ENCODE results near the gene MRPS18A. TPM values are rescaled to one million over a fixed set of nuclear protein-coding genes. Genes with fewer than 3 reads are reported as not detected.

Gene MRPS18A
- 54.1 and 66.0 TPM in 2 replicates for total RNA-seq (2014; rRNA removed; shearing (Covaris generic))
- 39.3 and 42.8 TPM in 2 replicates for polyA plus RNA-seq (2014; cell fraction: nucleus; rRNA removed)

DNA sequence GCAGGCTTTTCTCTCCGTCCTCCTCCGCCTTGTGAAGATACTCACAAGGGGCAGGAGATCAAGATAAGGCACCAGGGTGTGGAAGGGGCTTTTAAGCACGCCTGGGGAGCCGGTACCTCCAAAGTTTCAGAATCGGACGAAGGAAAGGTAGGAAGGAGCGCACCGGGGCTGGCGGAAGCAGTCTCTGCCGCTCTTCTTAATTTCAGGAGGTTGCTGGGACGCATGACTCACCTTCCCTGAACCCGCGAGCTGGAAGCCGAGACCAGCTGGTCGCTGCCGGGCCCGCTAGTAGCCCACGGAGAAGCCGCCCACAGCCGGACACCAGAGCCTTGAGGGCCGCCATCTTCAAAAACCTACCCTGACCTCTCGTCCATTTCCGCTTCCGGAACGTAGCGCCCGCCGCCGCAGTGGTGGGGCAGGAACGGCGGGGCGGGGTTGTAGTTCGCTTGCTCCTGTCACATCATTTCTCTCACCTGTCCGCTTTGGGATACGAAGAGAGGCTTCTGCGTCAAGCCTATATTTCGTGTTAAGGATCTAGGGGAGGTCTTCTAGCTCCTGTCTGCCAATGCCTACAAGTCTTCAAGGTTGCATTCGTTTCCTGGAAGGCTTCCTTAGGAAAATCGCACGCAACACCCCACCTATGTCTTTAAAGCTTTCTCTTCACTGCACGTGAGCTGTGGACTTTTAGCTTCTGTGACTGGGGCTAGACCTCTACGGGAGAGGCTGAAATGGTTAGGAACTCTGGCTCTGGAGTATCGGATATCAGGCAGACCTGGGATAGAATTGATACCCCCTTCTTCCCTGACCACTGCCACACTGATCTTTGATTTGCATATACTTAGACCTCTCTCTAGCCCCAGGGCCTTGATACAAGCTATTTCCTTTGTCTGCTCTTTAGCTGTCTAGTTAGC is at the start of gene MRPS18A:
TSS of gene MRPS18A (minus strand) at position 355 of the 911 bp plus-strand sequence. CDS start at position 343, 12 bp downstream.
- peak; percentile 42 for DNase-seq (ENCODE audit: extremely low read depth, low read depth)

DNA sequence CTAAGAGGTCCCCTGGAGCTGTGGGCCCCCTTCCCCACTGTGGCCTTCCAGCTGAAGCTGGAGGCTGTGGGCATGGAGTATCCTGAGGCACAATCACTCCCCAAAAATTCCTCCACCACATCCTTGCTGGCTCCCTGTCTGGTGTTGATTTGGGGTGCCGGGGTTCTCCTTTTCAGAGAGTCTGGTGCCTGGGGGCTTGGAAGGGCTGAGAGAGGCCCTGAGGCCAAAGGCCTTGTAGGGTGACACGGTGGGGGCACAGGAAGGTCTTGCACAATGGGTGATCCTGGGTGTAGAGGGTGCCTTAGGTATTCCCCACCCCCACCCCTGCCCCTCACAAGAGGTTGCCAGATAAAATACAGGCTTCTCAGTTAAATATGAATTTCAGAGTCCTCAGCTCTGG is 49.3 kb upstream of the MRPS18A start:
- DNase-seq (ENCODE audit: extremely low read depth, low read depth): no peak

DNA sequence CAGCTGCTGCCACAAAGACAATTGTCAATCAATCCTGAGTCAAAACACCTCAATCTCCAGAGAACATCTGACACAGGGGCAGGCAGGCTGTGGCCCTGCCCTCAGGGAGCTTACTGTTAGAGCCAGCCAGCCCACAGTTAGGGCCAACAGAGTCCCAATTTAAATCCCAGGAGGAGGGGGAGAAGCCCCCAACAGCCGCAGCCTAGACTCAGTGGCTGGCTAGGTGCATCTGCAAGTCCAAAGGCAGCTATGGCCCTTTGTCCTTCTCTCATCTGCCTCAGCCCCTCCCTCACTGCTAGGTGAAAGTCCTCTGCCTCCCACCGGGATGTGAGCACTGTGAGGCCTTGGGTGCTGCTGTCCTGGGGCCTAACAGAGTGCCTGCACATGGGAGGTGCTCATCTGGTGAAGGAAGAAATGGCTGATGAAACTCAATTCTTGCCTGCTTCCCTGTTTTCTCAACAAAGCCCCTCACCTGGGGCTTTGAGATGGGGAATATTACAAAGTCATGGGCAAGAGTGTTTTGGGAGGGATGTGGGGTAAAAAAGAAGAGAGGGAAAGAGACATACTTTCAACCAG is 48.7 kb upstream of the MRPS18A start:
- DNase-seq (ENCODE audit: extremely low read depth, low read depth): no peak

DNA sequence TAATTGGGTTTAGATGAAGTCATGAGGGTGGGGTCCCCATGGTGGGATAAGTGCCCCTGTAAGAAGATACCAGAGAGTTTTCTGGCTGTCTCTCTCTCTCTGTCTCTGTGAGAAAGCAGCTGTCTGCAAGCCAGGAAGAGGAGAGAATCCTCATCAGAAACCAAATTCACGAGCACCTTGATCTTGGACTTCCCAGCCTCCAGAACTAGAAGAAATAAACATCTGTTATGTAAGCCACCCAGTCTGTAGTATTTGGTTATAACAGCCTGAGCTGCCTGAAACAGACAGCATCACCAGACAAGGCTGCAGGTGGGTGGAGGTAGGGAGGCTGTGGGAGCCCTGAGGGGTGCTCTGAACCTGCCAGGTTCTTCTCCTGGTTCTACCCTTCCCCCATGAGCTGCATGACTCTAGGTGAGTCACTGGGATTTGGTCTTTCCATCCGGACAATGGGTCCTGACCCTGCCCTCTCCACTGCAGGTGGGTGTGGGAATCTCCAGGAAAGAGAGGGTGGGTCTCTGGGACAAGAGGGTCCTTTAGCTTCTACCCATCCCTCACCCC is 48.1 kb upstream of the MRPS18A start:
- no peak for DNase-seq (ENCODE audit: extremely low read depth, low read depth)

DNA sequence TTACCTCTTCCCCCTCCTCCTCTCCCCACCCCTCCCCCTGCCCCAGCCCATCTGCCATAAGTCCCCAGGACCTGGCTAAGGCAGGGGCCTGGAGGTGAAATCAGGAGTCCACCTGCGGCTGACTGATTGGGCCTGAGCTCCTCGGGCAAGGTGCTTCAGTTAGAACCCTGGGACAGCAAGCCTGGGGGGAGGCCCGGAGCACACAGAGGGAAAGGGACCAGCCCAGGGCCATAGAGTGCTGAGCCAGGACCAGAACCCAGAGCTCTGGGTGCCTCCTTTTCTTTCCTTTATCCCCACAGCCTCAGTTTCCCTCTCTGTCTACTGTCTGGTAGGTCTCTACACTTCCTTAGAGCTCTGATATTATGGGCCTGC is 46.7 kb upstream of the MRPS18A start:
- DNase-seq (ENCODE audit: extremely low read depth, low read depth): no peak

DNA sequence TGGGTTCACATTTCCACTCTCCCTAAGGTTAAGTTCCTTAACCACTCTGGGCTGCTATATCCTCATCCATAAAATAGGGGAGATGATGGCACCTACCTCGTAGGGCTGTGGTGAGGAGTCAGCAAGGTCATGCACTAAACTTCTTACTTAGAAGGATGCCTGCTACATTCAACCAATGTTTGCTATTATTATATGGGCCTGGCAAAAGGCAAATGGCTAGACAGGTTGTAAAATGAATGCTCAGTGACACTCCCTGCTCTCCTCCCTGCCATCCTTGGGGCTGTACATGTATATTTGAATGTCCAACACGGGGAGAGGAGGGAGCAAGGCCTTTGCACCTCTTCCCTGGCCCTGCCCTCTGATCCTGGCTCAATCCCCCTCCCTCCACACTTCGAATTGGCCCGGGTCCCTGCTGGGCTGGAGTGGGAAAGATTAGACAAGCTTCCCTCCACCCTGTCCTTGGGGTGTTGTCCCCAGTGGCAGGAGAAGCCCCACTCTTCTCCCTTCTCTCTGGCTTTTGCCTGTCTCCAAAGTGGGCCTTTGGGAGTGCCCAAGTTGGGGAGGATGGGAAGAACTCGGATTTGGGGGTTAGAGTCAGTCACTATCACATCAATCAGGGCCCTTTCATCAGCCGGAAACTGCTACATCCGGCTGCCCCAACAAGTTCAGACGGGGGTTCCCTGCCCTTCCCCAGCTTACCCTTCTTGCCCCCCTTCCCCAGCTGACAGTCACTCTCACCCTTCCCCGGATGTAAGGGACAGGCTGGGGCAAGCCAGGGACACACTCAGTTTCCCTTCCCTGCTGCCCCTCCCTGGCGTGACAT is 46.1 kb upstream of the MRPS18A start:
- DNase-seq (ENCODE audit: extremely low read depth, low read depth): no peak

DNA sequence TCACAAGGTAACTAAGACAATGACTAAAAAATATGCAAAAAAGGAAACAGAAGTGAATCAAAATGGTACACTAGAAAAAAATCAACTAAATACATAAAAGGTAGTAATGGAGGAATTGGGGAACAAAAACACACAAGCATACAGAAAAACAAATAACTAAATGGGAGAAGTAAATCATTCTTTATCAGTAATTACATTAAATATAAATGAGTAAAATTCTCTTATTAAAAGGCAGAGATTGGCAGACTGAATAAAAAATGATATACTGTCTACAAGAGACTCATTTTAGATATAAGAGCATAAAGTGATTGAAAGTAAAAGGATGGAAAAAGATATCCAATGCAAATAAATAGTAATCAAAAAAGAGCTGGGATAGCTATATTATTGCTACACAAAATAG is 43.0 kb upstream of the MRPS18A start:
- no peak for DNase-seq (ENCODE audit: extremely low read depth, low read depth)

DNA sequence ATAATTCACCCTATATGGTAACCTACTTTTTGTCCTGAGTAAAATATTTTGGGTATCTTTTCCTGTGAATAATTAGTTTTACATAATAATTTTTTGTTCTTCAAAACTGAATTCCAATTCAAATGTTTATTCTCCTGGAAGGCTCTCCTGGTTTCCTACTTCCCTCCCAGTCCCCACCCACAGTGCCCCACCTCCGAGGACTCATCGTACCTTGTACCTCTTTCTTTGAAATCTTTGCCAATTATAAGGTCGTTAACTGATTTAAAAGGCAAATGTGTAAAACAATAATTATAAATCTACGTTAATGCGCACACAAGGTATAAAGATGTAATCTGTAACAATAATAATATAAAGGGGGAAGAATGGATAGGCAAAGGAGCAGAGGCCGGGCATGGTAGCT is 41.9 kb upstream of the MRPS18A start:
- DNase-seq (ENCODE audit: extremely low read depth, low read depth): no peak

DNA sequence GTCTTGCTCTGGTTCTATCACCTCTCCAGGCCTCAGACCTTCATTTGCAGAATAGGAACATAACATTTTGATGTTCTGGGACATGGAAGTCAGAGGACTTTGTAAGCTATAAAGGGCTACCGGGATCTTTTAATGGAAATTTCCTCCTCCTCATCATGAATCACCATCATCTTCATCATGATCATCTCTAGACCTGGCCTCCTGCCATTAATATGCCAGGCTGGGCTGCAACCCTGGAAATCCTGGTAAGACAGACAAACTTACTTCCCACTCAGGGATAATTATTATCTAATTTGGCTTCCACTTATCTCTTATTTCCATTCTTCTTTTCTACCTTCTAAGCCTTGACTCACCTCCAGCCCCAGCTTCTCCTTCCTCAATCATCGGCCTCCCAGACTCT is 41.0 kb upstream of the MRPS18A start:
- DNase-seq (ENCODE audit: extremely low read depth, low read depth): no peak

DNA sequence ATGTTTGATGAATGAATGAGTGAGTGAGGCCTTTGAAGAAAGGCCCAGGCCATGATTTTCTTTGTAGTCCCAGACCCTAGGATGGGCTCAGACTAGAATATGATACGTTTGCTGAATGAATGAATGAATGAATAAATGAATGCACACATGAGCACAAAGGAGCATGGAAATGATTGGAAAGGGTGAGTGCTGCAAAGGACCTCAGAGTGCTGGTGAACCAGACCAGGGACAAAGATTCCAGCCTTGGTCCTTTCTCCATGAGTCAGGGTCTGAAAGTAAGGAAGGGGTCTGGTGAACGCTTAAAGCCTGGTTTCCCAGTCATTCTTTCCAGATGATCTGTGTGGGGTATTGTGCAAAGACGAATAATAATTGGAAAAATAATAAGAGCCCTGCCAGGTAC is 40.0 kb upstream of the MRPS18A start:
- no peak for DNase-seq (ENCODE audit: extremely low read depth, low read depth)

DNA sequence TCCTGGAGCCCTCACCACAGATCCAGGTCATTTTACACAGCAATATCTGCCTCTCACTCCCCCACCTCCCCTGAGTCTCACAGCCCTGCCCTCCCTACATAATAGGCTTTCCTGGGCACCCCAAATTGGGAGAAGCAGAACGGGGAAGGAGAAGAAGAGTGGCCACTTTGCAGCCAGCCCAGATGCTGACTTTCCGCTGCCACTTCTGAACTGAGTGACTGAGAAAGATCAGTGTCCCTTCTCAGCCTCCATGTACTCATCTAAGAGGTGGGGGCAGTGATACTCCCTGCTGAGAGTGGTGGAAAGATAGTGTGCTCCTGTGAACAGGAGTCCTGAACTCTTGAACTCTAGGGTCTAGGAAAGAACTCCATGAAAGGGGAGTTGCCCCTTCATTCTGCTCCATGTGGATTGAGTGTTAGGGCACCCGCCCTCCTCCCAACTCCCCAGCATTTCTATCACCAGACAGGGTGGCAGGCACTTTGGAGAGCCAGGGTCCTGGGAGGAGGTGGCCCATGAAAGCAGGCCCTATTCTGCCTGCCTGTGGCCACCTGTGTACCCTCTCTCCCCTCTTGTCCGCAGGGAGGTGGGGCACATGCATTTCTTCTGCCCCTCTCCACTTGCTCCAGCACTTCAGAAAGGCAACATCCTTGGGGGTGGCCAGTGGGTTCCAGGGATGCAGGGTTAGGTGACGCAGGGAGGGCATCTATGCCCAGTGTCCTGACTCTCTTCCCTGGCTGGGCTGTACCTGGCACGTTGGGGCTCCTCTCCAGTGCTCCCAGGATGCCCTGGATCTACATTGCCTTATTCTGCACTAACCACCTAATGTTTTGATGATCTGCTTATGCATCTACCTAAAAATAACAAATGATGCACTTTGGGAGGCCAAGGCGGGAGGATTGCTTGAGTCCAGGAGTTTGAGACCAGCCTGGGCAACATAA is 38.3 kb upstream of the MRPS18A start:
- DNase-seq (ENCODE audit: extremely low read depth, low read depth): no peak

DNA sequence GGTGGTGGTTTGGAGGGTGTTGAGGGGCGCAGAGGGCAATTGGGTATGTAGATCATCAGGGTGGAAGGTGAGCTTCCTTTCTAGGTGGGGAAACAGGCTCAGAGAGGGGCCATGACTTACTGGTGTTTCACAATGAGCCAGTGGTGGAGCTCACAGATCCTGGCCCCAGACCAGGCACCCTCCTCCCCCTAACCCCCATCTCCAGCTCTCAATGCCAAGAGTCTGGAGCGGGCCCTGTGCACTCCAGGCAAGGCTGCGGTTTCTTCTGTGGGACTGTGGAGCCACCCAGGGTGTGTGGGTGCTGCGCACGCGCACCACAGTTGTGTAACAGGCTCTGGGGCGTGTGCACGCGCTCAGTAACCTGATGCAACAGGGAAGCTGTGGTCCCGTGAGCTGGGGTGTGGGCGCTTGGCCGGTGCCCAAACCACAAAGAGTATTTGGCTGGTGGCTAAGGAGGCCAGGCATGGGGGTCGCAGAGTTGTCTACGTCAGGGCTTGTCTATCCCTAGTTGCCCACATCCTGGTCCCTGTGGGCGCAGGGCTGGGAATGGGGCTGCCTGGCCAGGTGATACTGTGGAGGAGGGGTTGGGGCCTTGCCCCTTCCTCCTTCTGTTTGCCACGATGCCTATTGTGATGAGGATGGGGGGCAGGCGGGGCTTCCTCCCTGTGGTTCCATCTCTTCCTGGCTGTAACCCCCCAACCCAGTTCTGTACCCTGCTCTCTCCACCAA is 37.5 kb upstream of the MRPS18A start:
- peak; percentile 51 for DNase-seq (ENCODE audit: extremely low read depth, low read depth)

DNA sequence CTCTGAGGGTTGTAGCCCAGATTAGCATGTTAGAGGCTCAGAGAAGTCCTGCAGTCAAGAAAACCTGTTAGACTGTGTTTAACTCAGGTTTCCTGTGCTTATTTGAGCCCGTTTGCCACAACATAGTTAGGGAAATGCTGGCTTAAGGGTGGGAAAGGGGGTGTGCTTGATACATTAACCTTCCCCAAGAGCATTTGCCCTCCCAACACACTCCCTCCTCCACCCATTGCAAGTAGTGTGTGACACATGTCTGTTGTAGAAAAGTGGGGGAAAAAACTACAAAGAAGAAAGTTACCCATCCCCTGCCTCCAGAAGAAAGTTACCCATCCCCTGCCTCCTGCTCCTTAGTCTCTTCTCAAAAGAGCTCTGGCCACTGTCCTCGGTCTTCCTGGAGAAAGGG is 36.8 kb upstream of the MRPS18A start:
- DNase-seq (ENCODE audit: extremely low read depth, low read depth): no peak

DNA sequence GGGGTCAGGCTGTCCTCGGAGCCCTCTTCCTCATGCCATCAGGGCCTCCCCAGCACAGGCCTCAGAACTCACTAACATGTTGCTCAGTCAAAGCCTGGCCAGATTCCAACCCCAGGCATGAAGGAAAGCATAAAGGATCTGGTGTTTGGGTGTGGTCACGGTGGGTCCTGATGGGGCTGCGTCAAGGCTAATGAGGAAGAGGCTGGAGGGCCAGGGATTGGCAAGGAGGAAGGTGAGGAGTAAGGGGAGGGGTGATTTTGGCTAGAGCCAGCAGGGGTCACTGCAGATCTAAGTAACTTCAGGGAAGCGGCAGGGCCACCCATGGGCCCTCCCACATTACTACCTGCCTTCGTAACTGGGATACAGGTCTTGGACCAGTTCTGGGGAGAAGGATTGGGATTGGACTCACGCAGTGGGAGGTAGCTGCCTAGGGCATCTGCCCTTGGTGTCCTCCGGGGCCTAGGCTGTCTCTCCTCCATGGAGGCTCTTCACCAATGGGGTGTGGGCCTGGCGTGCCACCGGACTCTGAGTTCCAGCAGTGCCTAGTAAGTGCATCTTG is 36.2 kb upstream of the MRPS18A start:
- peak; percentile 49 for DNase-seq (ENCODE audit: extremely low read depth, low read depth)

DNA sequence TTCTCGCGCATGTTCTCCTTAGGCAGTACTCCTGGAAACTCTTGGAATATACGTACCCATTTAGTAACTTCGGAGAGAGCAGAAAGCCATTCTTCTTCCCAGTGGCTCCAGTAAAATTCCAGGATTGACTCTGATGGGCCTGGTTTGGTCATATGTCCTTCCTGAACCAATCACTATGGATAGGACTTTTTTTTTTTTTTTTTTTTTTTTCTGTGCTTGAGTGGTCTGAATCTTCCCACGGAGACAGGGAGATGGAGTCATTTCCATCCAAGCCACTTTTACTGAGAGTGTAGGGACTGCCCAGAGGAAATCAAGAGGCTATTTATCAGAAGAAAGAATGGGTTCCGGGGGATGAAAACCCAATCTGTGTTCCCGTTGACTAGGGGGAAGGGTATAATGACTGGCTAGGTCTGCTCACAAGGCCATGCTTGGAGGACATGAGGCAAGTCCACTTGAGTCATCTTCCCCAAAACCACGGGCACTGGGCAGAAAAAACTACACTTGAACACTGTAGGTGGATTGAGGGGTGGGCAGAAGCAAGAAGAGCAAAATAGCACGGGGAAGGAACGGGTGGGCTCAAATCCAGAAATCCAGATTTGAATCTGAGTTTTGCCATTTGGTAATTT is 35.4 kb upstream of the MRPS18A start:
- no peak for DNase-seq (ENCODE audit: extremely low read depth, low read depth)

DNA sequence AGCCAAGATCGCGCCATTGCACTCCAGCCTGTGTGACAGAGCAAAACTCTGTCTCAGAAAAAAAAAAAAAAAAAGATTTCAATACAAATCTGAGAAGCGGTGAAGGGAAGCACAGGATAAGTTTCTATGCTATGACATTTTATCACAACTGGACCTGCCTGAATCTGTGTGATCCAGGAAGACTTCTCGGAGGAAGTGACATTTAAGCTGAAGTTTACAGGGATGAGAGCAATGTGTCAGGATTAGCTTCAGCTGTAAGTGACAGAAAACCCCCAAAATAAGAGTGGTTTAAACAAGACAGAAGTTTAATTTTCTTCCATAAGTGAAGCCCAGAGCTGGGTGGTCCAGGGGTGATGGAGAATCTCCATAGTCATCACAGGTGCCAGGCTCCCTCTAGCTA is 33.4 kb upstream of the MRPS18A start:
- DNase-seq (ENCODE audit: extremely low read depth, low read depth): no peak

DNA sequence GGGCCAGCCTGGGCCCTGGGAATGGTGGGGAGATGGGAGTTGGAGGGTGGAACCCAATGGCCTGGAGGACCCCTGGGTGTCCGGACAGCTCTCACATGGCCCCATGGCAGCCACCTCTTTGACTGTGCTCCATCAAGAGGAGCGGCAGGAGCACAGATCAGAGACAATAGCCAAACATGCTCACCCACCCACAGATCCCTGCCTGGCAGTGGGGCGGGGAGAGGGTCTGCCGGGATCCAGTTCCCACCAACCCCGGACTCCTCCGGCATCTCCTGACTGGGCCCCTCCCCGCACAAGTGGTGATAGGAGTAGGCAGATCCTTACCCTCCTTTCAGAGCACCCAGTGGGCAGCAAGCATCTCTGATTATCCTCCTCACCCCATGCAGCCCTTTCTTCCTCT is 31.9 kb upstream of the MRPS18A start:
- no peak for DNase-seq (ENCODE audit: extremely low read depth, low read depth)

DNA sequence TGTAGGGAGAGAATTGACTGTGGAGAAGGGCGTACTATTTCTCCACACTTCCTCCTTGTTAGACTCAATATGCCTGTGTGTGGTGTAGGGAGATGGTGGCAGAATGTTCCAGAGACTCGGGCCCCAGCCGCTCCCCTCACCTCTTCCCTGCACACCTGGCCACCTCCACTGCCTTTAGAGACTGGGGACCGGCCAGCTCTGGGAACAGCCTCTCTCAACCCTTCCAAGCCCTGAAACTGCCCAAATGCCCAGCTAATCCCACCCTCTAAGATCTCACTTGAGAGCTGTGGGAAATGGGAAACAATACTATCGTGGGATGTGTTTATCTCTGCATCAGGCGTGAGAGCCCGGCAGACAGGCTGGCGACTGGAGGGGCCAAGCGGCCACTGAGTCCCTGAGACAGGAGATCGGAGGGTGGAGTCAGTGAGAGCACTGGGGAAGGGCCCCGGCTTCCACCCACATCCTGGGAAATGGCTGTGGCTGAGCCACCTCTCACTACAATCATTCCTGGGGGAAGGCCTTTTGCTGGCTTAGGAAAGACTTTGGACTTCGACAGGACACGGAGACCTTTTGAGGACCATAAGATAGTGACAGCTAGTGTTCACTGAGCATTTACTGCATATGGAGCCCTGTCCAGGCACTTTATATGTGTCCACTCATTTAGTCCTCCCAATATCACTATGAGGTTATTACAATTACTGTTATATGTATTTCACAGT is 31.0 kb upstream of the MRPS18A start:
- DNase-seq (ENCODE audit: extremely low read depth, low read depth): no peak

All from NCI-H460 (cell line).